SK-N-SH (cell line): ENCODE results near the gene RABGGTA. TPM values are rescaled to one million over a fixed set of nuclear protein-coding genes. Genes with fewer than 3 reads are reported as not detected.

Experiments
- CTCF ChIA-PET: fragments of 300-600, 350-600 bp; formaldehyde crosslinking; extraction: SDS; loops from one replicate; lab custom pipeline; 2021; lab: Yijun Ruan, JAX
- POLR2A ChIA-PET: fragments of 350-600 bp; sonication (Branson Sonifier 250); formaldehyde crosslinking; extraction: SDS; loops from one replicate; lab custom pipeline; 2020; ENCODE audit warnings: antibody characterized with exemption, inconsistent platforms; lab: Yijun Ruan, JAX
- DNase-seq: peaks from one replicate; pipeline ENCODE4 v3.0.0; 2012
- H2AFZ ChIP-seq: fragments of 200-600 bp; sonication (generic); 2 replicates; pipeline ENCODE4 v1.8.1; 2016; ENCODE audit warnings: antibody characterized with exemption, mild to moderate bottlenecking, low read depth
- H3F3A ChIP-seq: fragments of 200-600 bp; sonication (generic); replicated peaks from 2 replicates; pipeline ENCODE3; 2016; ENCODE audit warnings: antibody characterized with exemption, mild to moderate bottlenecking; ENCODE audit not compliant: insufficient read depth
- H3K27ac ChIP-seq, 2 experiments: fragments of 200-500 bp in 1 of 2; fragments of 200-600 bp in 1 of 2; sonication (Bioruptor generic) in 1 of 2; sonication (generic), shearing (Covaris generic) in 1 of 2; 2 replicates each; pipeline versions ENCODE4 v1.5.1 to v1.6.1; 2014 to 2016; ENCODE audit warnings: low read depth in 2 of 2, inconsistent platforms in 1 of 2, low read length in 1 of 2, mild to moderate bottlenecking in 1 of 2, mixed read lengths in 1 of 2
- H3K27me3 ChIP-seq: fragments of 200-600 bp; sonication (generic), shearing (Covaris generic); 2 replicates; pipeline ENCODE4 v1.6.1; 2016; ENCODE audit warnings: mixed run types; ENCODE audit not compliant: insufficient read depth
- H3K36me3 ChIP-seq, 2 experiments: fragments of 200-500 bp in 1 of 2; fragments of 200-600 bp in 1 of 2; sonication (Bioruptor generic) in 1 of 2; sonication (generic) in 1 of 2; replicated peaks in 1 of 2; 2 replicates each; pipeline versions ENCODE3 to v1.5.1; 2014 to 2016; ENCODE audit warnings: low read length in 1 of 2, mild to moderate bottlenecking in 1 of 2; ENCODE audit not compliant: insufficient read depth in 2 of 2, control insufficient read depth in 1 of 2
- H3K4me1 ChIP-seq, 2 experiments: fragments of 200-500 bp in 1 of 2; fragments of 200-600 bp in 1 of 2; sonication (Bioruptor generic) in 1 of 2; sonication (generic), shearing (Covaris generic) in 1 of 2; 2 replicates each; pipeline versions ENCODE4 v1.5.1 to v1.6.1; 2014 to 2016; ENCODE audit warnings: low read depth in 1 of 2, low read length in 1 of 2, mixed run types in 1 of 2; ENCODE audit not compliant: insufficient read depth in 2 of 2, control insufficient read depth in 1 of 2
- H3K4me2 ChIP-seq: fragments of 200-600 bp; sonication (generic), shearing (Covaris generic); 2 replicates; pipeline ENCODE4 v1.6.1; 2017; ENCODE audit warnings: mixed run types
- H3K4me3 ChIP-seq, 2 experiments: fragments of 200-500 bp in 1 of 2; fragments of 200-600 bp in 1 of 2; sonication (Bioruptor generic) in 1 of 2; sonication (generic), shearing (Covaris generic) in 1 of 2; 2 replicates each; pipeline versions ENCODE4 v1.5.1 to v1.8.1; 2014 to 2016; ENCODE audit warnings: low read depth in 2 of 2, inconsistent platforms in 1 of 2, low read length in 1 of 2, mild to moderate bottlenecking in 1 of 2, mixed read lengths in 1 of 2, moderate library complexity in 1 of 2
- H3K79me2 ChIP-seq: fragments of 200-600 bp; sonication (generic); 2 replicates; pipeline ENCODE4 v1.8.1; 2017; ENCODE audit warnings: mild to moderate bottlenecking; ENCODE audit not compliant: insufficient read depth
- H3K9ac ChIP-seq: fragments of 200-600 bp; sonication (generic); 2 replicates; pipeline ENCODE4 v1.6.1; 2017; ENCODE audit warnings: mixed run types
- H3K9me2 ChIP-seq: fragments of 200-600 bp; sonication (generic); 2 replicates; pipeline ENCODE4 v1.6.1; 2017; ENCODE audit warnings: mixed run types
- H3K9me3 ChIP-seq: fragments of 200-600 bp; sonication (generic); 2 replicates; pipeline ENCODE4 v1.6.1; 2017; ENCODE audit warnings: mixed run types, mild to moderate bottlenecking, moderate library complexity
- H4K20me1 ChIP-seq: fragments of 200-600 bp; sonication (generic); 2 replicates; pipeline ENCODE4 v1.6.1; 2017; ENCODE audit warnings: mild to moderate bottlenecking, mixed run types; ENCODE audit not compliant: insufficient read depth
- EZH2phosphoT487 ChIP-seq: fragments of 200-600 bp; sonication (generic); IDR thresholded peaks from 2 replicates; pipeline ENCODE4 v1.6.1; 2017; ENCODE audit warnings: low read depth, mixed run types, mild to moderate bottlenecking, antibody characterized with exemption, moderate library complexity, borderline replicate concordance
- FOXM1 ChIP-seq: IDR thresholded peaks from 2 replicates; pipeline ENCODE4 v1.4.0; 2012; ENCODE audit warnings: low read depth, mild to moderate bottlenecking
- GABPA ChIP-seq: IDR thresholded peaks from 2 replicates; pipeline ENCODE4 v1.4.0; 2012; ENCODE audit warnings: low read depth, mild to moderate bottlenecking
- GATA2 ChIP-seq: sonication (generic); formaldehyde crosslinking; IDR thresholded peaks from 2 replicates; pipeline ENCODE4 v1.5.0; 2020; ENCODE audit warnings: mild to moderate bottlenecking, missing genetic modification reagents
- MEF2A ChIP-seq: IDR thresholded peaks from 2 replicates; pipeline ENCODE4 v1.4.0; 2012; ENCODE audit warnings: low read depth, borderline replicate concordance
- NFIC ChIP-seq: IDR thresholded peaks from 2 replicates; pipeline ENCODE4 v1.4.0; 2012; ENCODE audit warnings: borderline replicate concordance
- RCOR1 ChIP-seq: fragments of 150-350 bp; IDR thresholded peaks from 2 replicates; pipeline ENCODE4 v1.6.1; 2017; ENCODE audit warnings: antibody characterized with exemption, low read length
- RFX5 ChIP-seq: IDR thresholded peaks from 2 replicates; pipeline ENCODE4 v1.6.1; 2012; ENCODE audit warnings: mild to moderate bottlenecking, improper control_type of control experiment, low read length
- RXRA ChIP-seq: IDR thresholded peaks from 2 replicates; pipeline ENCODE4 v1.4.0; 2012; ENCODE audit warnings: low read depth, mild to moderate bottlenecking, borderline replicate concordance
- TEAD4 ChIP-seq: IDR thresholded peaks from 2 replicates; pipeline ENCODE4 v1.4.0; 2012; ENCODE audit warnings: mild to moderate bottlenecking, borderline replicate concordance; ENCODE audit not compliant: insufficient read depth
- YY1 ChIP-seq: IDR thresholded peaks from 2 replicates; pipeline ENCODE4 v1.4.0; 2012; ENCODE audit warnings: low read depth, mild to moderate bottlenecking
- WGBS: methylation state at CpG from one replicate; pipeline ENCODE4 v1.1.6; 2017; ENCODE audit warnings: low lambda C conversion rate; 5-methylcytosine and 5-hydroxymethylcytosine counted together
- polyA plus RNA-seq, 3 experiments: library from polyadenylated mRNA; depleted of rRNA; stranded (reverse); fragments of >200 nt; gene quantifications; 2 replicates each; pipeline ENCODE4 v1.2.3, GENCODE V29; 2012
- TF ChIP-seq, protein P1 (sequence below): fragments of 150-350 bp; IDR thresholded peaks from 2 replicates; pipeline ENCODE4 v1.6.1; 2016; ENCODE audit warnings: mild to moderate bottlenecking, low read depth, low read length
- TF ChIP-seq, protein P2 (sequence below): fragments of 200-600 bp; sonication (generic); IDR thresholded peaks from 2 replicates; pipeline ENCODE4 v1.6.1; 2017; ENCODE audit warnings: antibody characterized with exemption, mild to moderate bottlenecking, moderate library complexity
- TF ChIP-seq, protein P3 (sequence below): IDR thresholded peaks from 2 replicates; pipeline ENCODE4 v1.4.0; 2012; ENCODE audit warnings: low read depth
- TF ChIP-seq, protein P4 (sequence below): IDR thresholded peaks from 2 replicates; pipeline ENCODE4 v1.4.0; 2012; ENCODE audit warnings: low read depth, borderline replicate concordance
- TF ChIP-seq, protein P5 (sequence below): IDR thresholded peaks from 2 replicates; pipeline ENCODE4 v1.4.0; 2012; ENCODE audit warnings: low read depth, borderline replicate concordance
- TF ChIP-seq, protein P6 (sequence below): IDR thresholded peaks from 2 replicates; pipeline ENCODE4; 2012

Gene RABGGTA
- polyA plus RNA-seq, 1 of the 3 experiments (the other 2 are of a cell fraction), result 59.4 TPM

DNA sequence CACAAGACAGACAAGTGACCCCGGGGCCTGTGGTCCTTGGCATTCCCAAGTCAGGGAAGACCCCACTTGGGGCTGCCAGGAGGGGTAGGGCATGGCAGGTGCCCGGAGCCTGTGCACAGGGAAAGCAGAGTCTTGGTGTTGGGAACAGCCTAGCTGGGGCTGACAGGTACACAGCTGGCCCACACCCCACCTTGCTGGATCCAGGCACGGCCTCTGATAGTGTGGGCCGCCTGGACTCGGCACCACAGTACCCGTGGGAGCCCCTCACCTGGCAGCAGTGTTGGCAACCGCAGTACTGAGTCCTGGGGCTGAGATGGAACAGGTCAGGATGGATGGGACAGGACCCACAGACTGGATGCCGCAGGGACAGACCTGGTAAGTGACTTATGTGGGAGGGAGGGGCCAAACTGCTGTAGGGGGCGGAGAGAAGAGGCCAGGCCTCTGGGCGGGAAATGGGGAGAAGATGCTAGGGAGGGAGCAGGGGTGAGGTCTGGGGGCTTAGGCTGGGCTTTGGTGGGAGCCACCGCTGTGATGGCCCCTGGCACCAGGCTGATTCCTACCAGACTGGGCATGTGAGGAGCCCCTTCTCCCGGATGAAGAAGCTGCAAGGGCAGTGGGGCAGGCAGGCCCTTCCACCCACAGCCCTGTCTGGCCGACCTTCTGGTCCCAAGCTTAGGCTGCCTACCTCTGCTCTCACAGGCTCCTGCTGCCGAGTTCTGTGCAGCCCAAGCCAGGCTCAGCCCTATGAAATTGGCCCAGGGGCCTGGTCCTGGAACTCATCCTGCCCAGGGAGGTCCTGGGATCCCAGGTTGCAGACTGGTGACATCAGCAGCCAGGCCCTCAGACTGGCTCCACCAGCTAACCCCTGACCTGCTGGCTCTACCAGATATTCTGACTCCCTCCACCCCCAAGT lies 8.3 kb downstream of the RABGGTA start, which contains the start of gene TGM1:
Gene TGM1, minus strand, starts transcription at position 357 of the 913 bp plus-strand sequence. CDS start 825 bp downstream, outside the sequence.
- CTCF ChIA-PET, result interaction anchor here (0.6 to 3.7 kb wide), 5 partner anchors 17 to 75 kb away, joined by 3 to 20 read pairs (median 5); partner anchors contain the start of genes CIDEB and TINF2
- H3K79me2 ChIP-seq, result no peaks in the 10 kb centered on the region
- no peak within 1 kb of the TSS for H2AFZ ChIP-seq
- no peaks in the 10 kb centered on the region for H3K9me2 ChIP-seq
- POLR2A ChIA-PET, result no interaction called here
- no peak within 1 kb of the TSS for H3K9ac ChIP-seq
- H3K9me3 ChIP-seq, result no peaks in the 10 kb centered on the region
- no peaks in the 10 kb centered on the region for H3F3A ChIP-seq
- H3K36me3 ChIP-seq, result peaks cover 0 to 17% of the 10 kb centered on the region in 2 experiments
- WGBS, result 85% methylated on average over 3 of the region's 14 CpGs
- H3K4me3 ChIP-seq, result no peak within 1 kb of the TSS
- H4K20me1 ChIP-seq, result no peaks in the 10 kb centered on the region
- DNase-seq, result no peak
- no peak within 1 kb of the TSS for H3K27ac ChIP-seq
- H3K4me1 ChIP-seq, result peaks cover 0 to 3% of the 10 kb centered on the region in 2 experiments; a peak in 1 of 4 replicates
- H3K27me3 ChIP-seq, result no peaks in the 10 kb centered on the region
- no peak for TF ChIP-seq TEAD4
- TF ChIP-seq FOXM1, result no peak
- TF ChIP-seq, protein P1, sequence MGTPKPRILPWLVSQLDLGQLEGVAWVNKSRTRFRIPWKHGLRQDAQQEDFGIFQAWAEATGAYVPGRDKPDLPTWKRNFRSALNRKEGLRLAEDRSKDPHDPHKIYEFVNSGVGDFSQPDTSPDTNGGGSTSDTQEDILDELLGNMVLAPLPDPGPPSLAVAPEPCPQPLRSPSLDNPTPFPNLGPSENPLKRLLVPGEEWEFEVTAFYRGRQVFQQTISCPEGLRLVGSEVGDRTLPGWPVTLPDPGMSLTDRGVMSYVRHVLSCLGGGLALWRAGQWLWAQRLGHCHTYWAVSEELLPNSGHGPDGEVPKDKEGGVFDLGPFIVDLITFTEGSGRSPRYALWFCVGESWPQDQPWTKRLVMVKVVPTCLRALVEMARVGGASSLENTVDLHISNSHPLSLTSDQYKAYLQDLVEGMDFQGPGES, result no peak
- TF ChIP-seq, protein P2, sequence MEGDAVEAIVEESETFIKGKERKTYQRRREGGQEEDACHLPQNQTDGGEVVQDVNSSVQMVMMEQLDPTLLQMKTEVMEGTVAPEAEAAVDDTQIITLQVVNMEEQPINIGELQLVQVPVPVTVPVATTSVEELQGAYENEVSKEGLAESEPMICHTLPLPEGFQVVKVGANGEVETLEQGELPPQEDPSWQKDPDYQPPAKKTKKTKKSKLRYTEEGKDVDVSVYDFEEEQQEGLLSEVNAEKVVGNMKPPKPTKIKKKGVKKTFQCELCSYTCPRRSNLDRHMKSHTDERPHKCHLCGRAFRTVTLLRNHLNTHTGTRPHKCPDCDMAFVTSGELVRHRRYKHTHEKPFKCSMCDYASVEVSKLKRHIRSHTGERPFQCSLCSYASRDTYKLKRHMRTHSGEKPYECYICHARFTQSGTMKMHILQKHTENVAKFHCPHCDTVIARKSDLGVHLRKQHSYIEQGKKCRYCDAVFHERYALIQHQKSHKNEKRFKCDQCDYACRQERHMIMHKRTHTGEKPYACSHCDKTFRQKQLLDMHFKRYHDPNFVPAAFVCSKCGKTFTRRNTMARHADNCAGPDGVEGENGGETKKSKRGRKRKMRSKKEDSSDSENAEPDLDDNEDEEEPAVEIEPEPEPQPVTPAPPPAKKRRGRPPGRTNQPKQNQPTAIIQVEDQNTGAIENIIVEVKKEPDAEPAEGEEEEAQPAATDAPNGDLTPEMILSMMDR, result no peak
- no peak for TF ChIP-seq NFIC
- TF ChIP-seq, protein P3, sequence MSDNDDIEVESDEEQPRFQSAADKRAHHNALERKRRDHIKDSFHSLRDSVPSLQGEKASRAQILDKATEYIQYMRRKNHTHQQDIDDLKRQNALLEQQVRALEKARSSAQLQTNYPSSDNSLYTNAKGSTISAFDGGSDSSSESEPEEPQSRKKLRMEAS, result no peak
- TF ChIP-seq RCOR1, result no peak
- TF ChIP-seq, protein P4, sequence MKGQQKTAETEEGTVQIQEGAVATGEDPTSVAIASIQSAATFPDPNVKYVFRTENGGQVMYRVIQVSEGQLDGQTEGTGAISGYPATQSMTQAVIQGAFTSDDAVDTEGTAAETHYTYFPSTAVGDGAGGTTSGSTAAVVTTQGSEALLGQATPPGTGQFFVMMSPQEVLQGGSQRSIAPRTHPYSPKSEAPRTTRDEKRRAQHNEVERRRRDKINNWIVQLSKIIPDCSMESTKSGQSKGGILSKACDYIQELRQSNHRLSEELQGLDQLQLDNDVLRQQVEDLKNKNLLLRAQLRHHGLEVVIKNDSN, result no peak
- no peak for TF ChIP-seq RFX5
- TF ChIP-seq GATA2, result no peak
- TF ChIP-seq RXRA, result no peak
- TF ChIP-seq, protein P5, sequence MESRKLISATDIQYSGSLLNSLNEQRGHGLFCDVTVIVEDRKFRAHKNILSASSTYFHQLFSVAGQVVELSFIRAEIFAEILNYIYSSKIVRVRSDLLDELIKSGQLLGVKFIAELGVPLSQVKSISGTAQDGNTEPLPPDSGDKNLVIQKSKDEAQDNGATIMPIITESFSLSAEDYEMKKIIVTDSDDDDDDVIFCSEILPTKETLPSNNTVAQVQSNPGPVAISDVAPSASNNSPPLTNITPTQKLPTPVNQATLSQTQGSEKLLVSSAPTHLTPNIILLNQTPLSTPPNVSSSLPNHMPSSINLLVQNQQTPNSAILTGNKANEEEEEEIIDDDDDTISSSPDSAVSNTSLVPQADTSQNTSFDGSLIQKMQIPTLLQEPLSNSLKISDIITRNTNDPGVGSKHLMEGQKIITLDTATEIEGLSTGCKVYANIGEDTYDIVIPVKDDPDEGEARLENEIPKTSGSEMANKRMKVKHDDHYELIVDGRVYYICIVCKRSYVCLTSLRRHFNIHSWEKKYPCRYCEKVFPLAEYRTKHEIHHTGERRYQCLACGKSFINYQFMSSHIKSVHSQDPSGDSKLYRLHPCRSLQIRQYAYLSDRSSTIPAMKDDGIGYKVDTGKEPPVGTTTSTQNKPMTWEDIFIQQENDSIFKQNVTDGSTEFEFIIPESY, result no peak
- TF ChIP-seq YY1, result no peak
- TF ChIP-seq, protein P6, sequence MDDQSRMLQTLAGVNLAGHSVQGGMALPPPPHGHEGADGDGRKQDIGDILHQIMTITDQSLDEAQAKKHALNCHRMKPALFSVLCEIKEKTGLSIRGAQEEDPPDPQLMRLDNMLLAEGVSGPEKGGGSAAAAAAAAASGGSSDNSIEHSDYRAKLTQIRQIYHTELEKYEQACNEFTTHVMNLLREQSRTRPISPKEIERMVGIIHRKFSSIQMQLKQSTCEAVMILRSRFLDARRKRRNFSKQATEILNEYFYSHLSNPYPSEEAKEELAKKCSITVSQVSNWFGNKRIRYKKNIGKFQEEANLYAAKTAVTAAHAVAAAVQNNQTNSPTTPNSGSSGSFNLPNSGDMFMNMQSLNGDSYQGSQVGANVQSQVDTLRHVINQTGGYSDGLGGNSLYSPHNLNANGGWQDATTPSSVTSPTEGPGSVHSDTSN, result no peak
- TF ChIP-seq EZH2phosphoT487, result no peak
- TF ChIP-seq MEF2A, result no peak
- TF ChIP-seq GABPA, result no peak
- no peak within 1 kb of the TSS for H3K4me2 ChIP-seq
